Measurements from ENCODE around the gene CYFIP1.

GRCh38 chr15:23022156-23022555 lies 42.0 kb upstream of the CYFIP1 start:
- TF ChIP-seq SCRT2 (tag by site-specific recombination; IDR thresholded peaks at IDR 0.05) (no peak), CTCF (tag by site-specific recombination; IDR thresholded peaks at IDR 0.05) (no peak), TCF7L2 (IDR thresholded peaks at IDR 0.05; ENCODE audit: borderline replicate concordance, low read depth, low read length) (no peak), OSR2 (tag by site-specific recombination; IDR thresholded peaks at IDR 0.05) (no peak), ZNF140 (tag by site-specific recombination; IDR thresholded peaks at IDR 0.05) (no peak), ZNF394 (tag by site-specific recombination; IDR thresholded peaks at IDR 0.05; ENCODE audit: borderline replicate concordance) (no peak), ZNF404 (tag by site-specific recombination; IDR thresholded peaks at IDR 0.05) (no peak), ZEB2 (tag by site-specific recombination; IDR thresholded peaks at IDR 0.05) (no peak), ZBTB44 (tag by site-specific recombination; IDR thresholded peaks at IDR 0.05) (no peak), REST (tag by site-specific recombination; IDR thresholded peaks at IDR 0.05) (no peak), ZNF223 (tag by site-specific recombination; IDR thresholded peaks at IDR 0.05) (no peak), YY1 (tag by site-specific recombination; IDR thresholded peaks at IDR 0.05) (no peak)

All from HEK293 (cell line).